ACHN (cell line): ENCODE measurements around the gene DSTYK.

Experiments used
- DNase-seq: peaks from one replicate; pipeline ENCODE4 v3.0.0-alpha.2; 2015
- in situ Hi-C: cut with HindIII; loops from 2 replicates; pipeline ENCODE4 v1.10.0; 2017; ENCODE audit warnings: low sequenced_read_pairs, low pct_ligation_motif_present, low pct_unique_long_range_greater_than_20kb

DSTYK gene

GRCh38 chr1:205109711-205110110 is 101.8 kb downstream of the DSTYK start:
- in situ Hi-C loops, result no loop called here
- DNase-seq, result no peak

GRCh38 chr1:205109269-205109668 is 102.2 kb downstream of the DSTYK start:
- DNase-seq, result no peak
- in situ Hi-C loops, result no loop called here

GRCh38 chr1:205108464-205108863 is 103.0 kb downstream of the DSTYK start:
- in situ Hi-C loops, result no loop called here
- no peak for DNase-seq

- no peak for DNase-seq
- in situ Hi-C loops, result no loop called here
These were observed 104.2 kb downstream of the DSTYK start for GRCh38 chr1:205107327-205107726.

- in situ Hi-C loops, result no loop called here
- no peak for DNase-seq
These were observed 109.1 kb downstream of the DSTYK start for GRCh38 chr1:205102404-205102803.

- in situ Hi-C loops, result no loop called here
- DNase-seq, result no peak
These were observed 113.3 kb downstream of the DSTYK start for GRCh38 chr1:205098242-205098641.

- in situ Hi-C loops, result no loop called here
- DNase-seq, result no peak
These were observed 116.1 kb downstream of the DSTYK start for GRCh38 chr1:205095422-205095821.
